SK-N-SH (cell line): ENCODE results near the gene ALPI.

Source experiments
- EP300 ChIP-seq, 2 experiments: IDR thresholded peaks; 2 replicates each; pipeline versions ENCODE4 v1.4.0 to v1.6.1; 2012; ENCODE audit warnings: borderline replicate concordance in 1 of 2, low read depth in 1 of 2, low read length in 1 of 2
- JUND ChIP-seq: IDR thresholded peaks from 2 replicates; pipeline ENCODE4 v1.4.0; 2012
- RCOR1 ChIP-seq: fragments of 150-350 bp; IDR thresholded peaks from 2 replicates; pipeline ENCODE4 v1.6.1; 2017; ENCODE audit warnings: antibody characterized with exemption, low read length
- RFX5 ChIP-seq: IDR thresholded peaks from 2 replicates; pipeline ENCODE4 v1.6.1; 2012; ENCODE audit warnings: mild to moderate bottlenecking, improper control_type of control experiment, low read length
- TF ChIP-seq, protein P1 (sequence below): fragments of 200-600 bp; sonication (generic); IDR thresholded peaks from 2 replicates; pipeline ENCODE4 v1.6.1; 2017; ENCODE audit warnings: antibody characterized with exemption, mild to moderate bottlenecking, moderate library complexity
- TF ChIP-seq, protein P2 (sequence below): IDR thresholded peaks from 2 replicates; pipeline ENCODE4 v1.6.1; 2012; ENCODE audit warnings: mild to moderate bottlenecking, low read depth, low read length, moderate library complexity
- TF ChIP-seq, protein P3 (sequence below): IDR thresholded peaks from 2 replicates; pipeline ENCODE4 v1.4.0; 2012; ENCODE audit warnings: low read depth

- TF ChIP-seq, protein P1, sequence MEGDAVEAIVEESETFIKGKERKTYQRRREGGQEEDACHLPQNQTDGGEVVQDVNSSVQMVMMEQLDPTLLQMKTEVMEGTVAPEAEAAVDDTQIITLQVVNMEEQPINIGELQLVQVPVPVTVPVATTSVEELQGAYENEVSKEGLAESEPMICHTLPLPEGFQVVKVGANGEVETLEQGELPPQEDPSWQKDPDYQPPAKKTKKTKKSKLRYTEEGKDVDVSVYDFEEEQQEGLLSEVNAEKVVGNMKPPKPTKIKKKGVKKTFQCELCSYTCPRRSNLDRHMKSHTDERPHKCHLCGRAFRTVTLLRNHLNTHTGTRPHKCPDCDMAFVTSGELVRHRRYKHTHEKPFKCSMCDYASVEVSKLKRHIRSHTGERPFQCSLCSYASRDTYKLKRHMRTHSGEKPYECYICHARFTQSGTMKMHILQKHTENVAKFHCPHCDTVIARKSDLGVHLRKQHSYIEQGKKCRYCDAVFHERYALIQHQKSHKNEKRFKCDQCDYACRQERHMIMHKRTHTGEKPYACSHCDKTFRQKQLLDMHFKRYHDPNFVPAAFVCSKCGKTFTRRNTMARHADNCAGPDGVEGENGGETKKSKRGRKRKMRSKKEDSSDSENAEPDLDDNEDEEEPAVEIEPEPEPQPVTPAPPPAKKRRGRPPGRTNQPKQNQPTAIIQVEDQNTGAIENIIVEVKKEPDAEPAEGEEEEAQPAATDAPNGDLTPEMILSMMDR: no peak
- TF ChIP-seq EP300 (IDR thresholded peaks at IDR 0.05; ENCODE audit: borderline replicate concordance in 1 of 2, low read depth in 1 of 2, low read length in 1 of 2): no peak
- TF ChIP-seq RFX5: no peak
- TF ChIP-seq JUND: no peak
- no peak for TF ChIP-seq RCOR1
- TF ChIP-seq, protein P2, sequence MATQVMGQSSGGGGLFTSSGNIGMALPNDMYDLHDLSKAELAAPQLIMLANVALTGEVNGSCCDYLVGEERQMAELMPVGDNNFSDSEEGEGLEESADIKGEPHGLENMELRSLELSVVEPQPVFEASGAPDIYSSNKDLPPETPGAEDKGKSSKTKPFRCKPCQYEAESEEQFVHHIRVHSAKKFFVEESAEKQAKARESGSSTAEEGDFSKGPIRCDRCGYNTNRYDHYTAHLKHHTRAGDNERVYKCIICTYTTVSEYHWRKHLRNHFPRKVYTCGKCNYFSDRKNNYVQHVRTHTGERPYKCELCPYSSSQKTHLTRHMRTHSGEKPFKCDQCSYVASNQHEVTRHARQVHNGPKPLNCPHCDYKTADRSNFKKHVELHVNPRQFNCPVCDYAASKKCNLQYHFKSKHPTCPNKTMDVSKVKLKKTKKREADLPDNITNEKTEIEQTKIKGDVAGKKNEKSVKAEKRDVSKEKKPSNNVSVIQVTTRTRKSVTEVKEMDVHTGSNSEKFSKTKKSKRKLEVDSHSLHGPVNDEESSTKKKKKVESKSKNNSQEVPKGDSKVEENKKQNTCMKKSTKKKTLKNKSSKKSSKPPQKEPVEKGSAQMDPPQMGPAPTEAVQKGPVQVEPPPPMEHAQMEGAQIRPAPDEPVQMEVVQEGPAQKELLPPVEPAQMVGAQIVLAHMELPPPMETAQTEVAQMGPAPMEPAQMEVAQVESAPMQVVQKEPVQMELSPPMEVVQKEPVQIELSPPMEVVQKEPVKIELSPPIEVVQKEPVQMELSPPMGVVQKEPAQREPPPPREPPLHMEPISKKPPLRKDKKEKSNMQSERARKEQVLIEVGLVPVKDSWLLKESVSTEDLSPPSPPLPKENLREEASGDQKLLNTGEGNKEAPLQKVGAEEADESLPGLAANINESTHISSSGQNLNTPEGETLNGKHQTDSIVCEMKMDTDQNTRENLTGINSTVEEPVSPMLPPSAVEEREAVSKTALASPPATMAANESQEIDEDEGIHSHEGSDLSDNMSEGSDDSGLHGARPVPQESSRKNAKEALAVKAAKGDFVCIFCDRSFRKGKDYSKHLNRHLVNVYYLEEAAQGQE: no peak
- TF ChIP-seq, protein P3, sequence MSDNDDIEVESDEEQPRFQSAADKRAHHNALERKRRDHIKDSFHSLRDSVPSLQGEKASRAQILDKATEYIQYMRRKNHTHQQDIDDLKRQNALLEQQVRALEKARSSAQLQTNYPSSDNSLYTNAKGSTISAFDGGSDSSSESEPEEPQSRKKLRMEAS: no peak
These were observed 20.1 kb upstream of the ALPI start for GRCh38 chr2:232435805-232436204.
